NCI-H524 (cell line): Measurements from ENCODE around the gene NOM1.
"Not testable (repeated sequence)": the region's sequence is repeated elsewhere in the genome, so short reads cannot be mapped to it uniquely, and the experiment has no call there.

ENCODE experiments used
- DNase-seq, 2 experiments: peaks; one replicate each; lab custom pipeline; 2025; lab: John Stamatoyannopoulos, UW

NOM1 gene, protein sequence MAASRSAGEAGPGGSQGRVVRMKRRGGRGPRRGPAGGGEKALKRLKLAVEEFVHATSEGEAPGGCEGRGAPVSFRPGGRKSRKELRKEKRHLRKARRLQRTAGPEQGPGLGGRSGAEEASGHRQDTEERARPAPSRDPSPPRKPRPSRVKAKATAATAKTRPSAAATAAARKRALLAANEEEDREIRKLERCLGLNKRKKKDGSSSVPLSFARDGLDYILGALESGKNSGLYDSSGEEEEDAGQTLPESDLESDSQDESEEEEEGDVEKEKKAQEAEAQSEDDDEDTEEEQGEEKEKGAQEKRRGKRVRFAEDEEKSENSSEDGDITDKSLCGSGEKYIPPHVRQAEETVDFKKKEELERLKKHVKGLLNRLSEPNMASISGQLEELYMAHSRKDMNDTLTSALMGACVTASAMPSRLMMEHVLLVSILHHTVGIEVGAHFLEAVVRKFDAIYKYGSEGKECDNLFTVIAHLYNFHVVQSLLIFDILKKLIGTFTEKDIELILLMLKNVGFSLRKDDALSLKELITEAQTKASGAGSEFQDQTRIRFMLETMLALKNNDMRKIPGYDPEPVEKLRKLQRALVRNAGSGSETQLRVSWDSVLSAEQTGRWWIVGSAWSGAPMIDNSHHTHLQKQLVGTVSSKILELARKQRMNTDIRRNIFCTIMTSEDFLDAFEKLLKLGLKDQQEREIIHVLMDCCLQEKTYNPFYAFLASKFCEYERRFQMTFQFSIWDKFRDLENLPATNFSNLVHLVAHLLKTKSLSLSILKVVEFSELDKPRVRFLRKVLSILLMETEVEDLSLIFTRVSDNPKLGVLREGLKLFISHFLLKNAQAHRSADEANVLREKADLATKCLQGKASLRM

DNA sequence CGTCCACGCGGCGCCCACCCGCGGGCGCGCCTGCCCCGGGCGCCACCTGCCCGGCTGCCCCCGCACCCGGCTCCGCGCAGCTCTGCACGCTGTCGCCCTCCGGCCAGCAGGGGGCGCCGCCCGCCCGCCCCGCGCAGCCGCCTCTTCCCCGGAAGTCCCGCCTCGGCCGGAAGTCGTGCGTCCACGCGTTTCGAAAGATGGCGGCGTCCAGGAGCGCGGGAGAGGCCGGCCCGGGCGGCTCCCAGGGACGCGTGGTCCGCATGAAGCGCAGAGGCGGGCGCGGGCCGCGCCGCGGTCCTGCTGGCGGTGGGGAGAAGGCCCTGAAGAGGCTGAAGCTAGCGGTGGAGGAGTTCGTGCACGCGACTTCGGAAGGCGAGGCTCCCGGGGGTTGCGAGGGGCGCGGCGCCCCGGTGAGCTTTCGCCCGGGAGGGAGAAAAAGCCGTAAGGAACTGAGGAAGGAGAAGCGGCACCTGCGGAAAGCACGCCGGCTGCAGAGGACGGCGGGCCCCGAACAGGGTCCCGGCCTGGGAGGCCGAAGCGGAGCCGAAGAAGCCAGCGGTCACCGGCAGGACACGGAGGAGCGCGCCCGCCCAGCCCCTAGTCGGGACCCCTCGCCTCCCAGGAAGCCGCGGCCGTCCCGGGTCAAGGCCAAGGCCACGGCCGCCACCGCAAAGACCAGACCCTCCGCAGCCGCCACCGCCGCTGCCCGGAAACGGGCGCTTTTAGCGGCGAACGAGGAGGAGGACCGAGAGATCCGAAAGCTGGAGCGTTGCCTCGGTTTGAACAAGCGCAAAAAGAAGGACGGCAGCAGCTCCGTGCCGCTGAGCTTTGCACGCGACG, at the start of gene NOM1:
NOM1 (plus strand) TSS at position 172 of the 840 bp plus-strand sequence; CDS start at position 198, 26 bp downstream.
- DNase-seq, result peak; percentile 60 to 78

DNA sequence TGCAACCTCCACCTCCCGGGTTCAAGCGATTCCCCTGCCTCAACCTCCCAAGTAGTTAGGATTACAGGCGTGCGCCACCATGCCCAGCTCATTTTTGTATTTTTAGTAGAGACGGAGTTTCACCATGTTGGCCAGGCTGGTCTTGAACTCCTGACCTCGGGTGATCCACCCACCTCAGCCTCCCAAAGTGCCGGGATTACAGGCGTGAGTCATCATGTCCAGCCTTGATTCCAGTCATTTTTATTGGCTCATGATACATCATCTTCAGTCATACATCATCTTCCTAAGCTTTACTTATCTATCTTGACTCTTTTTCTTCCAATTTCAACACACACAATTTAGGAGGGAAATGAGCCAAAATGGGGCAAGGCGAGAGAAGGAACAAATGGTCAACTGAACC, 49.4 kb upstream of the NOM1 start:
- DNase-seq, result not testable (repeated sequence)

DNA sequence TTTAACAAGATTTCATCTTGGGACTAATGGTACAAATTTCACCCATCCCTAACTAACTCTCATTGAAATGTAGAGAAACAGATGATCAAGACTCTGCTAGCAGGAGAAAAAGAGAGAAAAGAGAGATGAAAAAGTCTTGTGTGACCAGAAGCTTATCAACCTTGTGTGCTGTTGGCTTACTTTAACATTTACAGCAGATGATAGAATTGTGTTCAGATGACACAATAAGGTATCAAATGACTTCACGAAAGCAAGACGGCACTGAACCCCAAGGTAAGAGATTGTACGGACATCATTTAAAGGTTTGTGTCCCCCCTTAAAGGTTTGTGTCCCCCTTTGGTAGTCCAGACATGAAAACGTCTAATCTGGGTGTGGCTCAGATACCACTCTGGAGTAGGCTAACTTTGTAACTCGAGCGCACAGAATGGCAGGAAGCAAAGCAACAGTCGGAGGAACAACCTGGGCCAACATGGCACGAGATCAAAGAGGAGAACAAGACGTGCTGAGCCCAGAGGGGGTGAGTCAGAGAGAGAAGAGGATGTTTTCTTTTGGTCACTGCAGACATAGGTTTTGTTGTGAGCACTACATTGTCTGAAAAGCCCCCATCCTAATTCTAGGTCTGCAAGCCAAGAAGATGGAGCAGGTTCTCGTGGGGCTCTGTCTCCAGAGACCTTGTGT, 46.1 kb upstream of the NOM1 start:
- no peak for DNase-seq

DNA sequence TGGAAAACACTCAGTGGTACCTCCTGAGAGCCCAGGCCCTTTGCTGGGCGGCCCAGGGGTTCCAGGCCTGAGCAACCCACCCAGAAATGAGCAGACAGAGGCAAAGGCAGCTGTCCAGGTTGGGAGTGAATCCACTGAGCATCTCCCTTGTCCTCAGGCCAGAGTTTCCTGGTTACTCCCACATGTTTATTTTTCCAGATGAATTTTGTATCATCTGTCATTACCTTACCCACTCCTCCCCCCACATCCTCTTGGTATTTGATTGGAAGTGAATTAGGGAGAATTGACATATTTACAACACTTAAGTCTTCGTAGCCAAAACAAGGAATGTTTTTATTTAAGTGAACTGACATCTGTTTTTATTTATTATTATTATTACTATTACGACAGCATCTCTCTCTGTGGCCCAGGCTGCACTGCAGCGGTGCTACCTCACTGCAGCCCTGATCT, 43.3 kb upstream of the NOM1 start:
- no peak for DNase-seq

DNA sequence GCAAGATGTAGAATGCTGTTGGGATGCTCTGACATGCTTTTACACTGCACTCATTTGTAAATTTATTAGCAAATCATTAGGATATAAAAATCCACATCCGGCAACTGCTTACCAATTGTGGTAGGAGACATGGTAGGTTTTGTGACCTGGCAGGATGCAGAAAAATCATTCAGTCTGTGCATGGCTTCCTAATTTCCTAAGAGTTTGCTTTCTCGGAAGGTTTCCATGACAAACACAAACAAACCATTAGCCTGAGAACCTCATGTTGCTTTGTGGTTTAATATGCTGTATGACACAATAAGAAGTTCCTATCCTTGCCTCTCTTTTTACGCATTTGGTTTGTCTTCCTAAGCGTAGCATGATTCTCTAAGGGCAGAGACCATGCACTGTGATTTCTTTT, 41.9 kb upstream of the NOM1 start:
- no peak for DNase-seq

DNA sequence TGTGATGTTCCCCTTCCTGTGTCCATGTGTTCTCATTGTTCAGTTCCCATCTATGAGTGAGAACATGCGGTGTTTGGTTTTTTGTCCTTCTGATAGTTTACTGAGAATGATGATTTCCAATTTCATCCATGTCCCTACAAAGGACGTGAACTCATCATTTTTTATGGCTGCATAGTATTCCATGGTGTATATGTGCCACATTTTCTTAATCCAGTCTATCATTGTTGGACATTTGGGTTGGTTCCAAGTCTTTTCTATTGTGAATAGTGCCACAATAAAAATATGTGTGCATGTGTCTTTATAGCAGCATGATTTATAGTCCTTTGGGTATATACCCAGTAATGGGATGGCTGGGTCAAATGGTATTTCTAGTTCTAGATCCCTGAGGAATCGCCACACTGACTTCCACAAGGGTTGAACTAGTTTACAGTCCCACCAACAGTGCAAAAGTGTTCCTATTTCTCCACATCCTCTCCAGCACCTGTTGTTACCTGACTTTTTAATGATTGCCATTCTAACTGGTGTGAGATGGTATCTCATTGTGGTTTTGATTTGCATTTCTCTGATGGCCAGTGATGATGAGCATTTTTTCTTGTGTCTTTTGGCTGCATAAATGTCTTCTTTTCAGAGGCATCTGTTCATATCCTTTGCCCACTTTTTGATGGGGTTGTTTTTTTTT, 39.8 kb upstream of the NOM1 start:
- DNase-seq, result not testable (repeated sequence)

DNA sequence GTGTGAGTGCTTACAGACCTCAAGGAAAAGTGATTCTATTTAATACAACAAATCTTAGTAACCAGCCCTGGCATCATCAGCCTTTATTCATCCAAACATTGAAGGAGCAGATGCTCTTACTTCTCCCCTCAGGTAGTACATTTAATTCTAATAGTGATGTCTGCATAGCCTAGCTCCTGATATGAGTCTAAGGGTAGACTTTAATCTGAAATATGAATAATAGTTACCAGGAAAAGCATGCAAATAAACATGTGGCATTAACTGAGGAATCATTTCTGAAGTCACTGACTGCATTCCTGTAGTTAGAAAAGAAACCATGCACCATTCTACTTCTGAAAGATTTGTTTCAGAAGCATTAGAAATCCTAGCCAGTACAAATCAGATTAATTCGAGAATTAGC, 30.9 kb upstream of the NOM1 start:
- no peak for DNase-seq

DNA sequence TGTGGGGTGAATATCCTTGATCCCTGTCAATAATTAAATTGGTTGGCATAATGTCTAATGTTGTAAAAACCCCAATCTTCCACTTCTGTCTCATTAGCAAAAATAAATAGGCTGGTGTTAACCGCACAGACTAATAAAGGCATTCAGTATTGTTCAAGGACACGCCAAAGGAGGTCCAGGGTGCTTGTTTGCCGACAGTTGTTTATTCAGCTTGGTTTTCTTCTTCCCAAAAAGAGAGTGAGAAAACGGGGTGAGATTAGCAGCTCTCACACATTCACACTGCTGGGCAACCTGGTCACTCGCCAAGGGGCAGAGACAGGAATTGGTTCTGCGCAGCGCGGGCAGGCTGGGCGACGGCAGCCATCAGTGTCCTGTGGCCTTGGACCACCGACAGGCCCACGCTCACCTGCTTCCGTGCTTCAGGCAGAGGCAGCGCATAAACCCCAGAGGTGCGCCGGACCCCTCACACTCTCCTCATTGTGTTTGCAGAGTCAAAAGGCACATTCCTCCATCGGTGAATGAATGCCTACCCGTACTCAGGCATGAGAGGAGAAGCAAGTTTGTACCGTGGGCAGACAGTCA, 30.3 kb upstream of the NOM1 start:
- DNase-seq, result no peak

DNA sequence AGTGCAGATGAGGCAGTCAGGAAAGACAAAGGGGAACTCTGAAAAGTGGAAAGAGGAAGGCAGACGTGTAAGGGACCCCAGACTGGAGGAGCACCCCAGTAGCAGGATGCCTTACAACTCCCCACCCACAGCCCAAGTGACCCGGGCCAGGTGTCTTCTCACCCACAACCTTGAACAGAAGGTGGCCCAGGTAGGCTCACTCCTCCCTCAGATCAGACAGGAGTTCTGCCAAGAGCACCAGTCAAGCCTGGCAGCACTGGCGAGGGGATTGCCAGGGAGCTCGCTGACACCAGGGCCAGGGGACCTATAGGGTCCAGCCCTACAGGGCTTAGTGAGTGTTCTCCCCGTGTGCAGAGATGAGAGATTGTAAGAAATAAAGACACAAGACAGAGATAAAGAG, 29.4 kb upstream of the NOM1 start:
- DNase-seq, result no peak

DNA sequence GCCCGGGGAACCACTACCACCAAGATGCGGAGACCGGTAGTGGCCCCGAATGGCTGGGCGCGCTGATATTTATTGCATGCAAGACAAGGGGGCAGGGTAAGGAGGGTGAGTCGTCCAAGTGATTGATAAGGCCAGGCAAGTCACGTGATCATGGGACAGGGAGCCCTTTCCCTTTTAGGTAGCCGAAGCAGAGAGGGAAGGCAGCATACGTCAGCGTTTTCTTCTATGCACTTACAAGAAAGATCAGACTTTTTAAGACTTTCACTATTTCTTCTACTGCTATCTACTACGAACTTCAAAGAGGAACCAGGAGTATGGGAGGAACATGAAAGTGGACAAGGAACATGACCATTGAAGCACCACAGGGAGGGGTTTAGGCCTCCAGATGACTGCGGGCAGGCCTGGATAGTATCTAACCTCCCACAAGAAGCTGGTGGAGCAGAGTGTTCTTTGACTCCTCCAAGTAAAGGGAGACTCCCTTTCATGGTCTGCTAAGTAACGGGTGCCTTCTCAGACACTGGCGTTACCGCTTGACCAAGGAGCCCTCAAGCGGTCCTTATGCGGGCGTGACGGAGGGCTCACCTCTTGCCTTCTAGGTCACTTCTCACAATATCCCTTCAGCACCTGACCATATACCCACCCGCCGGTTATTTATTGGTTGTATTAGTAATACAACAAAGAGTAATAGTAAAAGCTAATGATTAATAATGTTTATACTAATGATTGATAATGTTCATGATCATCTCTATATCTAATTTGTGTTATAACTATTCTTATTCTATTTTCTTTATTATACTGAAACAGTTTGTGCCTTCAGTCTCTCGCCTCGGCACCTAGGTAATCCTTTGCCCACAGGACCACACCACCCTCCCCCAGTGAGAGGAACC, 28.8 kb upstream of the NOM1 start:
- not testable (repeated sequence) for DNase-seq

DNA sequence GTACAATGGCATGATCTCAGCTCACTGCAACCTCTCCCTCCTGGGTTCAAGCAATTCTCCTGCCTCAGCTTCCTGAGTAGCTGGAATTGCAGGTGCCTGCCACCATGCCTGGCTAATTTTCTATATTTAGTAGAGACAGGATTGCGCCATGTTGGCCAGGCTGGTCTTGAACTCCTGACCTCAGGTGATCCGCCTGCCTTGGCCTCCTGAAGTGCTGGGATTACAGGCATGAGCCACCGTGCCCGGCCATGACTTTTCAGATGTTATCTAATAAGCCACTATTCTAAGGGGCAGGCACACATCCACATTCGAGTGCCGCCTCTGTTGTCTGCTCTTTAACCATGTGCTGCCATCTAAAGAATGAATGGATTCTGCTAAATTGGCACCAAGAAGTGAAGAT, 27.2 kb upstream of the NOM1 start:
- not testable (repeated sequence) for DNase-seq

DNA sequence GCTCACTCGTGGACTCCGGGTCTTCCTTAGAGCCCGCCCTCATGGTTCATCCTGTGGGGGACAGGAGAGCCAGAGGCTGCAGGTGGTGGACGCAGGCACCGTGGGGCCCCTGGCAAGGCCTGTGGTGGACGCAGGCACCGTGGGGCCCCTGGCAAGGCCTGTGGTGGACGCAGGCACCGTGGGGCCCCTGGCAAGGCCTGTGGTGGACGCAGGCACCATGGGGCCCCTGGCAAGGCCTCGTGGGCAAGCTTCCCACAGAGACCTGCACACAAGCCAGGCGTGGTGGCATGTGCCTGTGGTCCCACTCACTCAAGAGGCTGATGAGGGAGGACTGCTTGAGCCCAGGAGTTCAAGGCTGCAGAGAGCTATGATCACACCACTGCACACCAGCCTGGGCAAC, 23.7 kb upstream of the NOM1 start:
- not testable (repeated sequence) for DNase-seq

DNA sequence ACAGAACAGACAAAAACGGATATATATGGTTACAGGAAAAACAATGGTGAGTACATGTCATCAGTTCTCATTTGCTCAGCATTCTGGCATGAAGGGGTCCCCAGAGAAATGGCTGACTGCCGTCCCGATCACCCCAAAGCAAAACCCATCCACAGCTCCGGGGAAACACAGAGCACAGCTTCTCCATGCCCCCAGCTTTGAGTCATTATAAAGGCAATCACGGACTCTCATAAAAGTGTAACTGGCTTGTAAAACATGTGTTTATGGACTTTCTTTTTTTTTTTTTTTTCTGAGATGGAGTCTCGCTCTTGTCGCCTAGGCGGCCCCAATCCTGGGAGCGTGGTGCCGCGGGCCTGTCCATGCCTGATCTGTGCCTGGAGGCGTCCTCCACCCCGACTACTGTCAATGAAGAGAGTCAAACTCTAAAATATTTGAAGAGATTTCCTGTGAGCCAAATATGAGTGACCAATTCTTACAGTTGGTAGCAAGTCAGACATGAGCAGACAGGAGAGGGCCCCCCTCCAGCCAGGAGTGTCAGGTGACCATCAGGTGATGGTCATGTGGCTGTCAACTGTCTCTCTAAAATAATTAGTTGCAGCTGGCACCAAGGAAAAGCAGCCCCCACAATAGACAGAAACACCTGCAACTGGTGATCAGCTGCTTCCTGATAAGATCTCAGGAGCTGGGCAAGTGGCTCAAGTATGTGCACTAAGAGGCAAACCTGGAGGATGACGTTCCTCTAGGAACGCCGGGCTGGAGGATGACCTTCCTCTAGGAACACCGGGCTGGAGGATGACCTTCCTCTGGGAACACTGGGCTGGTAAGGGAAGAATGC, 21.7 kb upstream of the NOM1 start:
- no peak for DNase-seq

DNA sequence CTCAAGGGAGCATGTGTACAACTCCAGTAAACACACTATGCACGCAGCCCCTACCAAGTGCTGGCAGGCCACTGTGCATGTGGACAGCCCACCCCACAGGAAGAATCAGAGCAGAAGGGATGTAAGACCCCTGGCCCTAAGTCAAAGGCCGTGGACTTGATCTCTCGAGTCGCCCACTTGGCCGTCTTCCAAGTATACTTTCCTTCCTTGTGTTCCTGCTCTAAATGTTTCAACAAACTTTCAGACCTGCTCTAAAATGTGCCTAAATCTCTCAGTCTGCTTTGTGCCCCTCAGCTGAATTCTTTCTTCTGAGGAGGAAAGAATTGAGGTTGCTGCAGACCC, 21.1 kb upstream of the NOM1 start:
- DNase-seq, result no peak

DNA sequence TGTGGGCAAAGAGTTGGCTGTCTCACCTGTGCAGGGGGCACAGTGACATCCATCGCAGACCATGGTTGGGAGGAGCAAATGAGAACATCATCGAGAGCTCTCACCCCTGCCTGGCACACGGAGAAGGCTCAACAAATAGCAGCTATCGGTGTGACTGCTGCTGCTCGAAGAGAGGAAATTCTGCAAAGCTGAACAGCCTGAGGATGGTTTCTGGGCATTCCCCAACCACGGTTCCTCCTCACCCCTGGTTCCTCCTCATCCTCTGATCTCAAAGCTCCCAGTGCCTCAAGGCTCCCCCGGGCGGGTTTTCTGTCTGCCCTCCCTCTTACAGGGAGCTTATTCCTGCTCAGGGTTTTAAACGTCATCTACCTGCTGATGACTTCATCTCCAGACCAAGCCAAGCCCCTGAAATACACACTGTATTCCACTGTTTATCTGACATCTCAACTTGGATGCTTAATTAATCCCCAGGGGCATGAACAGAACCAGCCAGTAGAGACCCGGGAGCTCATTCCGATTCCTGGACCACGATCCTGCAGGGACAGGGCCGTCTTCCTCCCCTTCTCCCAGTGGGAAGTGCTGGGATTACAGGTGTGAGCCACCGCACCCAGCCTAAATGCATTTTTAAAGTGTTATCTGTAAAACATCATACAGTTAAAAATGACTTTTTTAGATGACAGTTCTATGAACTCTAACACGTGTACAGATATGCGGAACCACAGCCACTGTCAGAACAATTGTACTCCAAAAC, 19.5 kb upstream of the NOM1 start:
- DNase-seq, result no peak

DNA sequence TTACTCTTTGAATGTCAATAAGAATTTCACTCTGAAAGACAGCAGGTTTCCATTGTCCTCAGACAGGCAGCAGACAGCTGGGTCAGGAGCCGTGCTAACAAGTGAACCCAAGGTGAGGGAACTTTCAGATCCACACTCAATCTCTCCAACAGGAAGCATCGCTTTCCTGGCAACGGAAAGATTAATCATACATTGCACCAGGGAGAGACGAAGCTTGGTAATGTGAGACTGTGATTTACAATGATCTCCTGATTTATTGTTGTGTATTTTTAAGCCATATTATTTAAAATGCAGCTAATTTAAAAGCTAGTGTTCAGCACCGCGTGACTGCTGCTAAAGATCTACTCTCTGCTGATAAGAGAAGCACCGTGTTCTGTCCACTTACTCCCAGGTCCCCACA, 17.5 kb upstream of the NOM1 start:
- DNase-seq, result no peak

DNA sequence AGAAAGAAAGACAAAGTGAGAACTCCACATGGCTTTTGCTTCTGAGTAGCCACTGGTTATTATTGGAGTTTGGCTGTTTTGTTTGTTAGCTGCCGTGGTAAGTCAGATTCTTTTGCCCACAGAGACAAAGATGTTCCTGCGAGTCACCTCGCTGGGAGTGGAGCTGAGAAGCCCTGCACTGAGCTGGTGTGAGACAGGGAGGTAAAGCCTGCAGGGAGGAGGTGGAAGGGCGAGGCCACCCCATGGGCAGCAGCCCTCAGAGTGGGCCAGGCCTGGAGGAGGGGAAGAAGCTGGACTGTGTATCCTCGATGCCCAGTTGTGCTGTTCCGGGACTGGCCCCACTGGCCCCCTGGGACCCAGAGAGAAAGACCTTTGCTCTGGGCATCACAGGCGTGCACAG, 14.3 kb upstream of the NOM1 start:
- DNase-seq, result no peak

DNA sequence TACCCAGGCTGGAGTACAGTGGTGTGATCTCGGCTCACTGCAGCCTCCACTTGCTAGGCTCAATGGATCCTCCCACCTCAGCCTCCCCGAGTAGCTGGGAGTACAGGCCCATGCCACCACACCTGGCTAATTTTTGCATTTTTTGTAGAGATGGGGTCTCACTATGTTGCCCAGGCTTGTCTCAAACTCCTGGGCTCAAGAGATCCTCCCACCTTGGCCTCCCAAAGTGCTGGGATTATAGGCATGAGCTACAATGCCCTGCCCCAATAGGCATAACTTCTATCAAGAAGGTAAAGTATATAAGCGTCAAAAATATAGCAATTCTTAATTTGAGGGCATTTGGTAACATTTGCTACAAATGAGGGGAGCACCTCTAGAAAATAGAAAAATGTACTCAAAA, 12.7 kb upstream of the NOM1 start:
- not testable (repeated sequence) for DNase-seq
